Testis (tissue), 3 donors: Measurements from ENCODE around the gene OR2S2. TPM values are rescaled to one million over a fixed set of nuclear protein-coding genes. Genes with fewer than 3 reads are reported as not detected.
"Not testable (repeated sequence)": the region's sequence is repeated elsewhere in the genome, so short reads cannot be mapped to it uniquely, and the experiment has no call there.

ENCODE experiments used
- DNase-seq: peaks from one replicate; pipeline ENCODE4 v3.0.0-alpha.2; 2019
- H3K27ac ChIP-seq, 2 donors: fragments of 200-600 bp; sonication (generic); one replicate each; pipeline ENCODE4 v1.5.1; 2019
- H3K27me3 ChIP-seq: fragments of 200-600 bp; sonication (generic); one replicate; pipeline ENCODE4 v1.5.1; 2019
- H3K36me3 ChIP-seq: fragments of 200-600 bp; sonication (generic); one replicate; pipeline ENCODE4 v1.5.1; 2017; ENCODE audit warnings: low read depth; ENCODE audit errors: missing control alignments
- H3K4me1 ChIP-seq: fragments of 200-600 bp; sonication (generic); one replicate; pipeline ENCODE4 v1.5.1; 2019
- H3K4me3 ChIP-seq, 2 donors: fragments of 200-600 bp; sonication (generic); one replicate each; pipeline ENCODE4 v1.5.1; 2017 to 2019
- H3K9me3 ChIP-seq: fragments of 200-600 bp; sonication (generic); one replicate; pipeline ENCODE4 v1.5.1; 2017
- POLR2A ChIP-seq: fragments of 450-650 bp; IDR thresholded peaks from one replicate; pipeline ENCODE4 v1.6.1; 2017; ENCODE audit warnings: antibody characterized with exemption, mild to moderate bottlenecking, moderate library complexity
- WGBS, 2 donors: methylation state at CpG; one replicate each; pipeline ENCODE4 v1.1.5; 2018; 5-methylcytosine and 5-hydroxymethylcytosine counted together
- intact Hi-C: fragments of 100-400 bp; cut with DNase I; formaldehyde crosslinking; loops from one replicate; pipeline ENCODE4 v1.15.1; 2023; ENCODE audit warnings: low total_unique reads
- polyA plus RNA-seq: library from polyadenylated mRNA; stranded (reverse); fragments of 350-450 nt; fragmentation: Illumina TruSeq; extraction: RNeasy Lipid Tissue Mini Kit (QIAGEN cat#74804); gene quantifications from one replicate; pipeline ENCODE4 v1.2.3, GENCODE V29; 2014; ENCODE audit warnings: low read depth, low replicate concordance; ENCODE audit not compliant: insufficient read depth
- total RNA-seq, 2 donors: library from RNA; depleted of rRNA; stranded (reverse); fragments of >200 nt; gene quantifications; one replicate each; pipeline ENCODE4 v1.2.3, GENCODE V29; 2016
- TF ChIP-seq, protein P1 (sequence below), 3 experiments: fragments of 450-650 bp in 2 of 3; fragments of 200-600 bp in 1 of 3; sonication (generic) in 1 of 3; IDR thresholded peaks; one replicate each; pipeline ENCODE4 v1.5.1; 2016 to 2019; ENCODE audit warnings: antibody characterized with exemption in 3 of 3, mild to moderate bottlenecking in 2 of 3, moderate library complexity in 1 of 3

OR2S2 gene
- total and polyA plus RNA-seq, 3 donors from 2014 or later, result not detected

DNA sequence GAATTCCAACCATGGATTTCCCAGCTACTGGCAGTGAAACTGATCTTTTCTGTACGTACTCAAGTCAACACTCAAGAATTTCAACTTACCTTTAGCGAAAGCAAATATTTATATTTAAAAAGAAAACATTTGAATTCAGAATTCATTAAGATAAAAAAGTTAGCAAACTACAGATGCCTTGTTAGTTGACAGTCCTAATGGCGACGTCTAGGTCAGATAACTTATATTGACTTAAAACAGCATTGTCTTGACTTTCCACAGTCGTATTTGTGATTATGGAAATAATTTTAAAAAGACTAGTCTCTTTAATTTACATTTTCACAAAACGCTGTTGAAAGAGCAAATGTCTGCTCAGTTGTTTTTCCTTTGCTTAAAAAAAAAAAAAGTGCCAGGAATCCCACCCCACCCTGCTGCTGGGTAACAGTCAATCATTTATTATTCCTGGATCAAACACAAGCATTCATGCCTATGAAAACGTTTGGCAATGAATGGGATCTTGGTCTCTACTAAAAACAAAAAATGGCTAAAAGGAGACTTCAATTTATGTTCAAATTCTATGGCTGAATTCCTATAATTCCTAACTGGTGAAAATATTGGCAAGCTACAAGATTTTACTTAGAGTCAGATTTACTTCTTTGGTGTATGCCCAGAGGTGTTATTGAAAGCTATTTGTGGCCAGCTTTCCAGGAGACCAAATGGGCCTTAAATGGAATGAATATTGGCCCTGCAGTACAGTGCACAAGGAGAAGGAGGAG lies 22.0 kb downstream of the OR2S2 start:
- no peak for TF ChIP-seq POLR2A
- 75 to 85% methylated on average over 7 of the region's 7 CpGs for WGBS, 2 donors
- no peaks in the 10 kb centered on the region for H3K9me3 ChIP-seq
- H3K27me3 ChIP-seq, result no peaks in the 10 kb centered on the region
- no peaks in the 10 kb centered on the region for H3K4me1 ChIP-seq
- no peak for DNase-seq
- intact Hi-C loops, result no loop called here
- no peak overlapping the region for H3K27ac ChIP-seq
- H3K36me3 ChIP-seq, result no peaks in the 10 kb centered on the region
- H3K4me3 ChIP-seq, result no peak overlapping the region

DNA sequence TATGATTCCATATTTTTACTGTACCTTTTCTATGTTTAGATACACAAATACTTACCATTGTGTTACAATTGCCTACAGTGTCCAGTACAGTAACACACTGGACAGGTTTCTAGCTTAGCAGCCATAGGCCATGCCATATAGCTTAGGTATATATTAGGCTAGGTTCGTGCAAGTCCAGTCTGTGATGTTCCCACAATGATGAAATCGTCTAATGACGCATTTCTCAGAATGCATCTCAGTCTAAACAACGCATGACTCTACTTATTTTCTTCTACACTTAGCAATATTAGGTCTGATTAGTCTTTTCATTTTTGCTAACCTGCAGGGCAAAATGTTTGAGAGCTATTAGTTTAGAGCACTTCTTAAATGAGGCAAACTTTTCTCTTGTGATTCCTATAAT lies 22.7 kb downstream of the OR2S2 start:
- no peaks in the 10 kb centered on the region for H3K9me3 ChIP-seq
- intact Hi-C loops, result no loop called here
- no peaks in the 10 kb centered on the region for H3K4me1 ChIP-seq
- no peak overlapping the region for H3K27ac ChIP-seq
- no peak overlapping the region for H3K4me3 ChIP-seq
- no peak for TF ChIP-seq POLR2A
- TF ChIP-seq, protein P1, sequence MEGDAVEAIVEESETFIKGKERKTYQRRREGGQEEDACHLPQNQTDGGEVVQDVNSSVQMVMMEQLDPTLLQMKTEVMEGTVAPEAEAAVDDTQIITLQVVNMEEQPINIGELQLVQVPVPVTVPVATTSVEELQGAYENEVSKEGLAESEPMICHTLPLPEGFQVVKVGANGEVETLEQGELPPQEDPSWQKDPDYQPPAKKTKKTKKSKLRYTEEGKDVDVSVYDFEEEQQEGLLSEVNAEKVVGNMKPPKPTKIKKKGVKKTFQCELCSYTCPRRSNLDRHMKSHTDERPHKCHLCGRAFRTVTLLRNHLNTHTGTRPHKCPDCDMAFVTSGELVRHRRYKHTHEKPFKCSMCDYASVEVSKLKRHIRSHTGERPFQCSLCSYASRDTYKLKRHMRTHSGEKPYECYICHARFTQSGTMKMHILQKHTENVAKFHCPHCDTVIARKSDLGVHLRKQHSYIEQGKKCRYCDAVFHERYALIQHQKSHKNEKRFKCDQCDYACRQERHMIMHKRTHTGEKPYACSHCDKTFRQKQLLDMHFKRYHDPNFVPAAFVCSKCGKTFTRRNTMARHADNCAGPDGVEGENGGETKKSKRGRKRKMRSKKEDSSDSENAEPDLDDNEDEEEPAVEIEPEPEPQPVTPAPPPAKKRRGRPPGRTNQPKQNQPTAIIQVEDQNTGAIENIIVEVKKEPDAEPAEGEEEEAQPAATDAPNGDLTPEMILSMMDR (IDR thresholded peaks at IDR 0.05), result no peak
- no peaks in the 10 kb centered on the region for H3K36me3 ChIP-seq
- WGBS, 2 donors, result 96% methylated on average over 4 of the region's 4 CpGs
- DNase-seq, result no peak
- H3K27me3 ChIP-seq, result no peaks in the 10 kb centered on the region

DNA sequence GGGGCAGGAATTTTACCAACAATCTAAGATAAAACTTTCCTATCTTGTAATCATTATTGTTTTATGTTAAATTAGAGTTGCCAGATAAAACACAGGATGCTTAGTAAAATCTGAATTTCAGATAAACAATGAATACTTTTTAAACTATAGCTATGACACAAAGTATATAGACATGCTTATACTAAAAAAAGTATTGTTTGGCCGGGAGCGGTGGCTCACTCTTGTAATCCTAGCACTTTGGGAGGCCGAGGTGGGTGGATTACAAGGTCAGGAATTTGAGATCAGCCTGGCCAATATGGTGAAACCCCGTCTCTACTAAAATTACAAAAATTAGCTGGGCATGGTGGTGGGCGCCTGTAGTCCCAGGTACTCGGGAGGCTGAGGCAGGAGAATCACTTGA lies 23.9 kb downstream of the OR2S2 start:
- H3K27me3 ChIP-seq, H3K9me3 ChIP-seq, H3K4me3 ChIP-seq, DNase-seq, H3K27ac ChIP-seq, intact Hi-C loops, H3K4me1 ChIP-seq, H3K36me3 ChIP-seq: not testable (repeated sequence)
- 89 to 90% methylated on average over 6 of the region's 6 CpGs for WGBS, 2 donors

DNA sequence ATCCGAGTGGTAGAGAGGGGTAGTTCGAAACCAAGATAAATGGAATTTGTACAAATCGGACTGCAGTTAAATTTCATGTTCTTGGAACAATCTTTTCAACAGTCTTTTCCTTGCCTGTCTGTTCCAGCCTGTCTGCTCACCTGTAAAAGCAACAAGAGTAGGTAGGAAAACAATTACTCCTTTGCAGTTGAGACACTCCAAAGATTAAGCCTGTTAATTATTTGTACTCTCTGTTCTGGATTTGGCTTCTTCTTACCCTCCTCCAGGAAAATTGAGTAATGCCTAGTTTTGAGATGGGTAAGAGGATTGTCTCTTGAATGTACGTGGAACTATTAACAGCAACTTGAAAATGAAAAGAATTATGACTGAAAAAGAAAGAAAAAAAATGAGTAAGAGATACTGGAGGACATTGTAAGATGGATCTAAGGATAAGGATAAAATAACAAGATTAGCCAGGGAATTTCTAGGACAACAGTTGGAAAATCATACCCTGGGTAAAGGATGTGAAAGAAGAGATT lies 24.3 kb downstream of the OR2S2 start:
- Histone ChIP-seq H3K4me3 (no peak overlapping the region), H3K9me3 (no peaks in the 10 kb centered on the region), H3K4me1 (no peaks in the 10 kb centered on the region), H3K27me3 (no peaks in the 10 kb centered on the region), H3K36me3 (no peaks in the 10 kb centered on the region), H3K27ac (no peak overlapping the region)
- 81 to 82% methylated on average over 4 of the region's 4 CpGs for WGBS, 2 donors
- no peak for TF ChIP-seq POLR2A
- TF ChIP-seq, protein P1 (IDR thresholded peaks at IDR 0.05), result no peak
- intact Hi-C loops, result no loop called here
- no peak for DNase-seq

DNA sequence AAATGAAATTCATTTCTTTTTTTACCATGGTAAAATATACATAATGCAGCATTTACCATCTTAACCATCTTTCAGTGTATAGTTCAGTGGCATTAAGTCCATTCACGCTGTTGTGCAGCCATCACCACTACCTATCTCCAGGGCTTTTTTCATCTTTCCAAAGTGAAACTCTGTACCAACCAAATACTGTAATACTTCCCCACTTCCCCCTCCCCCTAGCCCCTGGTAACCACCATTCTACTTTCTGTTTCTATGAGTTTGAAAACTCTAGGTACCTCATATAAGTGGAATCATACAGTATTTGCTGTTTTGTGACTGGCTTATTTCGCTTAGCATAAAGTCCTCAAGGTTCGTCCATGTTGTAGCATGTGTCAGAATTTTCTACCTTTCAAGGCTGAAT lies 25.2 kb downstream of the OR2S2 start:
- DNase-seq, result no peak
- H3K27me3 ChIP-seq, result no peaks in the 10 kb centered on the region
- WGBS, 2 donors, result 91 to 94% methylated on average over 3 of the region's 3 CpGs
- H3K27ac ChIP-seq, result no peak overlapping the region
- intact Hi-C loops, result no loop called here
- no peak for TF ChIP-seq POLR2A
- TF ChIP-seq, protein P1 (IDR thresholded peaks at IDR 0.05), result no peak
- H3K36me3 ChIP-seq, result no peaks in the 10 kb centered on the region
- H3K4me3 ChIP-seq, result no peak overlapping the region
- no peaks in the 10 kb centered on the region for H3K4me1 ChIP-seq
- no peaks in the 10 kb centered on the region for H3K9me3 ChIP-seq

DNA sequence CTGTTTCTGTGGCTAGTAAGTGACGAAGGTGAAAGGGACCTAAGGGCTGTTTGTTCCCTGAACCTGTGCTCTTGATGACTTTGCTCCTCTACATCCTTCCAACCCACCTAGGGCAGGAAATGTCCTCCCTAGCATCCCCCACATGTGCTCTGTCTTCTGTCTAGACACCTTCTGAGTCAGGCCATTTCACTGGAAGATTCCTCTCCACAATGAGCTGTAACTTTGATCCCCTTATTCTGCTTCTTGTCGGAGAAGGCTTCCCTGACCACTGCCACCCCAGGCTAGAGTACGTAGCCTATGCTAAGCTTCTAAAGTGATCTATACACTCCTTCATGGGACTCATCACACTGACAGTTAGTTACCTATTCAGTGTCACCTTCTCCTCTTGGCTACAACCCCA lies 27.0 kb downstream of the OR2S2 start:
- no peak for DNase-seq
- WGBS, 2 donors, result 88 to 97% methylated on average over 3 of the region's 3 CpGs
- intact Hi-C loops, result no loop called here

More for the DNA sequence above, 27.0 kb downstream of the OR2S2 start:
- no peaks in the 10 kb centered on the region for H3K9me3 ChIP-seq
- H3K27ac ChIP-seq, result no peak overlapping the region
- H3K4me1 ChIP-seq, result no peaks in the 10 kb centered on the region
- no peaks in the 10 kb centered on the region for H3K36me3 ChIP-seq
- H3K27me3 ChIP-seq, result no peaks in the 10 kb centered on the region
- no peak overlapping the region for H3K4me3 ChIP-seq
- TF ChIP-seq POLR2A, result no peak
- TF ChIP-seq, protein P1 (IDR thresholded peaks at IDR 0.05), result no peak
